HepG2 (cell line): ENCODE results near the gene TMEM62. TPM values are rescaled to one million over a fixed set of nuclear protein-coding genes. Genes with fewer than 3 reads are reported as not detected.

ENCODE experiments used
- ATAC-seq: fragments of 200-7000 bp; cut with Tn5 transposase; 3 replicates; pipeline ENCODE4 v1.9.1; 2020; ENCODE audit warnings: mild to moderate bottlenecking, moderate library complexity
- BruUV-seq: library from RNA; stranded (reverse); fragments of 400-500 nt; replicated peaks from 2 replicates; lab custom pipeline; 2021; lab: Mats Ljungman, UMichigan
- CTCF ChIA-PET: fragments of 300-600 bp; formaldehyde crosslinking; extraction: SDS; loops from one replicate; lab custom pipeline; 2021; ENCODE audit warnings: low total read pairs, inconsistent platforms, low intra/inter-chr PET ratio; lab: Yijun Ruan, JAX
- POLR2A ChIA-PET: fragments of 350-600 bp; sonication (Branson Sonifier 250); formaldehyde crosslinking; loops from one replicate; lab custom pipeline; 2020; ENCODE audit warnings: antibody characterized with exemption, inconsistent platforms; lab: Yijun Ruan, JAX
- DNase-seq: peaks from one replicate; pipeline ENCODE4 v3.0.0-alpha.2; 2015; ENCODE audit warnings: low spot score
- FAIRE-seq: peaks from 3 replicates; lab custom pipeline; 2011; peaks lifted over from hg19 to GRCh38; lab: Jason Lieb, UNC
- H2AFZ ChIP-seq: one replicate; pipeline ENCODE4 v1.6.1; 2011; ENCODE audit warnings: low read length, inconsistent platforms
- H3K27ac ChIP-seq: fragments of 300-600 bp; 3 replicates; pipeline ENCODE4 v1.8.0; 2011; ENCODE audit warnings: mixed run types, mild to moderate bottlenecking, mixed read lengths, low read length, inconsistent platforms; ENCODE audit not compliant: insufficient read depth; ENCODE audit errors: extremely low read length
- H3K27me3 ChIP-seq, 2 experiments: fragments of 200-600 bp in 1 of 2; 2 replicates in 1 of 2; 3 replicates in 1 of 2; pipeline versions ENCODE4 v1.6.0 to v1.8.0; 2011; ENCODE audit warnings: low read length in 2 of 2, mild to moderate bottlenecking in 2 of 2, moderate library complexity in 2 of 2, inconsistent platforms in 1 of 2; ENCODE audit not compliant: insufficient read depth in 2 of 2, control insufficient read depth in 1 of 2
- H3K36me3 ChIP-seq, 2 experiments: fragments of 200-600 bp in 1 of 2; replicated peaks in 1 of 2; 2 replicates in 1 of 2; 3 replicates in 1 of 2; pipeline versions ENCODE4 v1.5.1 to v1.8.0; 2011; ENCODE audit warnings: low read length in 2 of 2, inconsistent platforms in 1 of 2; ENCODE audit not compliant: insufficient read depth in 2 of 2, control insufficient read depth in 1 of 2
- H3K4me1 ChIP-seq: 2 replicates; pipeline ENCODE4 v1.5.1; 2012; ENCODE audit warnings: low read length, inconsistent platforms; ENCODE audit not compliant: insufficient read depth
- H3K4me2 ChIP-seq: 2 replicates; pipeline ENCODE4 v1.6.0; 2011; ENCODE audit warnings: low read depth, low read length, inconsistent platforms
- H3K4me3 ChIP-seq, 3 experiments: fragments of 200-600 bp in 1 of 3; sonication (generic), shearing (Covaris generic) in 1 of 3; replicated peaks in 1 of 3; 2 replicates each; pipeline ENCODE4 v1.5.1; 2011 to 2016; ENCODE audit warnings: low read length in 3 of 3, inconsistent platforms in 2 of 3, low read depth in 2 of 3, mild to moderate bottlenecking in 2 of 3, control low read depth in 1 of 3, mixed read lengths in 1 of 3; ENCODE audit not compliant: insufficient read depth in 1 of 3
- H3K79me2 ChIP-seq: one replicate; pipeline ENCODE4 v1.6.1; 2011; ENCODE audit warnings: low read length, inconsistent platforms; ENCODE audit not compliant: insufficient read depth
- H3K9ac ChIP-seq: 2 replicates; pipeline ENCODE4 v1.6.0; 2011; ENCODE audit warnings: mild to moderate bottlenecking, low read depth, low read length, inconsistent platforms; ENCODE audit not compliant: insufficient read depth
- H3K9me3 ChIP-seq: 2 replicates; pipeline ENCODE4 v1.5.1; 2012; ENCODE audit warnings: mild to moderate bottlenecking, low read length
- H4K20me1 ChIP-seq: 2 replicates; pipeline ENCODE4 v1.6.0; 2011; ENCODE audit warnings: inconsistent platforms, mild to moderate bottlenecking, low read length, moderate library complexity; ENCODE audit not compliant: insufficient read depth
- BRCA1 ChIP-seq: sonication (generic); formaldehyde crosslinking; IDR thresholded peaks from 2 replicates; pipeline ENCODE4 v1.4.0; 2020; ENCODE audit warnings: missing genetic modification reagents
- ELF4 ChIP-seq: sonication (generic); formaldehyde crosslinking; IDR thresholded peaks from 2 replicates; pipeline ENCODE4 v1.5.0; 2020; ENCODE audit warnings: missing genetic modification reagents, mild to moderate bottlenecking, moderate library complexity, borderline replicate concordance
- FOSL2 ChIP-seq: sonication (generic); formaldehyde crosslinking; IDR thresholded peaks from 2 replicates; pipeline ENCODE4 v1.4.0; 2020; ENCODE audit warnings: missing genetic modification reagents
- KDM6A ChIP-seq: IDR thresholded peaks from 2 replicates; pipeline ENCODE4 v1.6.1; 2016; ENCODE audit warnings: low read depth
- NFATC3 ChIP-seq: sonication (generic); formaldehyde crosslinking; IDR thresholded peaks from 2 replicates; pipeline ENCODE4 v1.5.1; 2020; ENCODE audit warnings: mild to moderate bottlenecking, missing genetic modification reagents
- PHF5A ChIP-seq: IDR thresholded peaks from one replicate; pipeline ENCODE4 v1.6.1; 2018; ENCODE audit warnings: low read depth, missing genetic modification reagents; ENCODE audit not compliant: unreplicated experiment
- RFX3 ChIP-seq: IDR thresholded peaks from 2 replicates; pipeline ENCODE4 v1.6.1; 2016; ENCODE audit warnings: missing biosample characterization, missing genetic modification reagents
- RFXAP ChIP-seq: sonication (generic); formaldehyde crosslinking; IDR thresholded peaks from 2 replicates; pipeline ENCODE4 v1.4.0; 2020; ENCODE audit warnings: missing genetic modification reagents, borderline replicate concordance
- ZNF251 ChIP-seq: sonication (generic); formaldehyde crosslinking; IDR thresholded peaks from 2 replicates; pipeline ENCODE4 v1.9.0; 2021; ENCODE audit warnings: mild to moderate bottlenecking, missing genetic modification reagents
- ZNF607 ChIP-seq: sonication (generic); formaldehyde crosslinking; IDR thresholded peaks from 2 replicates; pipeline ENCODE4 v1.5.1; 2020; ENCODE audit warnings: missing genetic modification reagents, mild to moderate bottlenecking, borderline replicate concordance
- ZZZ3 ChIP-seq: sonication (generic); formaldehyde crosslinking; IDR thresholded peaks from 2 replicates; pipeline ENCODE4 v1.4.0; 2020; ENCODE audit warnings: missing genetic modification reagents, mild to moderate bottlenecking, borderline replicate concordance
- WGBS: methylation state at CpG from one replicate; pipeline ENCODE4 v1.1.6; 2017; ENCODE audit warnings: low lambda C conversion rate; 5-methylcytosine and 5-hydroxymethylcytosine counted together
- in situ Hi-C: cut with HindIII; loops from 2 replicates; pipeline ENCODE4 v1.10.0; 2017; ENCODE audit warnings: low pct_unique_long_range_greater_than_20kb; ENCODE audit not compliant: extremely low pct_ligation_motif_present
- intact Hi-C: fragments of 100-400 bp; cut with micrococcal nuclease; formaldehyde crosslinking; loops from one replicate; pipeline ENCODE4 v1.10.0; 2022; ENCODE audit not compliant: unreplicated experiment
- polyA plus RNA-seq, 8 experiments: library from polyadenylated mRNA; depleted of rRNA in 3 of 8; stranded (reverse) in 7 of 8; unstranded in 1 of 8; fragments of >200 nt; fragmentation: Illumina TruSeq in 4 of 8; extraction: Trizol in 4 of 8; gene quantifications; 2 replicates each; pipeline versions ENCODE4 v1.2.1 to v1.2.3, GENCODE V29; 2011 to 2016; ENCODE audit warnings: low read depth in 4 of 8, missing spikeins in 1 of 8, mixed read lengths in 1 of 8; ENCODE audit not compliant: insufficient read depth in 1 of 8
- total RNA-seq, 5 experiments: library from RNA; depleted of rRNA; stranded (reverse); fragments of >200 nt; fragmentation: Illumina TruSeq; extraction: Trizol; gene quantifications; 2 replicates each; pipeline ENCODE4 v1.2.3, GENCODE V29; 2016; ENCODE audit warnings: low read depth in 1 of 5
- TF ChIP-seq, protein P1 (sequence below): sonication (generic); formaldehyde crosslinking; IDR thresholded peaks from one replicate; pipeline ENCODE4 v1.5.1; 2020; ENCODE audit warnings: mild to moderate bottlenecking, missing genetic modification reagents; ENCODE audit errors: not compliant biosample characterization
- TF ChIP-seq, protein P2 (sequence below): sonication (generic); formaldehyde crosslinking; IDR thresholded peaks from 2 replicates; pipeline ENCODE4 v1.4.0; 2020; ENCODE audit warnings: missing genetic modification reagents
- TF ChIP-seq, protein P3 (sequence below): sonication (generic); formaldehyde crosslinking; IDR thresholded peaks from 2 replicates; pipeline ENCODE4 v1.4.0; 2020; ENCODE audit warnings: mild to moderate bottlenecking, low read depth, missing genetic modification reagents

TMEM62 gene
- total and polyA plus RNA-seq, 2 of the 13 experiments (the other 11 are each of a cell fraction or from before 2014, with no cell fraction given) = 14.2 to 20.9 TPM

DNA sequence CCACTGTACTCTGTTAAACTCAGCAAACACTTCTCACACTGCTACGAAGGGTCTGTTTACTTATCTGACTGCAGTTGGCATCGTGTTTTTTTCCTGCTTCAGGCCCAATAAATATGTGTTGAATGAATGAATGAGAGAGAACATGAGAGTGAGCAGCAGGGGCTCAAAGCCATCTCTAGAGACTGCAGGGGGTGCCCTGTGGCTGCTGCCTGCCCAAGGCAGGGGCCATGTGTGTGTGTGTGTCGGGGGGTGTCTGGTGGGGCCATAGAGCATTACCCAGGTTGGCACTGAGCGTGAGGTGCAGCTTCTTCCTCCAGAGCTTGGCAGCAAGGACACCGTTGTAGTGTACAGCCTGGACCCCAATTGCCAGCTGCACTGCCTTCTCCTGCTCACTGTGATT is 72.7 kb downstream of the TMEM62 start:
- DNase-seq = no peak

DNA sequence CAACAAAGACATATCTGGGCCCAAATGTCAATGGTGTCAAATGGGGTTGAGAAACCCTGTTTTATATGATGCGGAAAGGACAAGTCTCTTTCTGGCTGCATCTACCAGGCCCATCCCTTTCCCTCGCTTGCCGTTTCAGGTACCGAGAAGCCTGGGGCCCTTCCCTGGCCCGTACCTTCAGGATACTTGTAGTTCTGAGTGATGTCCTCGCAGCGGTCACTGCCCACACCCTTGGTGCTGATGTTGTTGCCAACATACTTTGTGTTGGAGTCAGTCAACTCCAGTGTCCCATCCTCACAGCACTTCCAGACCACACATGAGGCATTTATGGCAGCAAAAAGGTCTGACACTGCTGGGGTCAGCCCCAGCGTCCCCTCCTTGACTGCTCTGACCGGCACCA is 73.6 kb downstream of the TMEM62 start:
- DNase-seq (no peak), ATAC-seq (no peak), FAIRE-seq (no peak)
- in situ Hi-C loops = loop anchor here (5.0 to 25.0 kb wide), 2 partner anchors 70 to 495 kb away; no protein-coding TSS in a partner anchor
- peaks cover 0 to 53% of the 10 kb centered on the region in 2 experiments; a peak in 3 of 5 replicates for H3K27me3 ChIP-seq
- H3K27ac ChIP-seq = no peak overlapping the region
- H3K9me3 ChIP-seq = no peaks in the 10 kb centered on the region
- no peaks in the 10 kb centered on the region for H3K79me2 ChIP-seq
- H3K9ac ChIP-seq = no peak overlapping the region
- ChIA-PET POLR2A (no interaction called here), CTCF (no interaction called here)
- H2AFZ ChIP-seq = no peak overlapping the region
- no peaks in the 10 kb centered on the region for H3K36me3 ChIP-seq
- intact Hi-C loops = no loop called here
- no peak overlapping the region for H3K4me3 ChIP-seq
- BruUV-seq = no TSS peak
- H3K4me2 ChIP-seq = no peak overlapping the region
- no peaks in the 10 kb centered on the region for H4K20me1 ChIP-seq
- peaks cover 6% of the 10 kb centered on the region for H3K4me1 ChIP-seq
- WGBS = 30% methylated on average over 6 of the region's 9 CpGs
- TF ChIP-seq PHF5A = no peak
- TF ChIP-seq, protein P1, sequence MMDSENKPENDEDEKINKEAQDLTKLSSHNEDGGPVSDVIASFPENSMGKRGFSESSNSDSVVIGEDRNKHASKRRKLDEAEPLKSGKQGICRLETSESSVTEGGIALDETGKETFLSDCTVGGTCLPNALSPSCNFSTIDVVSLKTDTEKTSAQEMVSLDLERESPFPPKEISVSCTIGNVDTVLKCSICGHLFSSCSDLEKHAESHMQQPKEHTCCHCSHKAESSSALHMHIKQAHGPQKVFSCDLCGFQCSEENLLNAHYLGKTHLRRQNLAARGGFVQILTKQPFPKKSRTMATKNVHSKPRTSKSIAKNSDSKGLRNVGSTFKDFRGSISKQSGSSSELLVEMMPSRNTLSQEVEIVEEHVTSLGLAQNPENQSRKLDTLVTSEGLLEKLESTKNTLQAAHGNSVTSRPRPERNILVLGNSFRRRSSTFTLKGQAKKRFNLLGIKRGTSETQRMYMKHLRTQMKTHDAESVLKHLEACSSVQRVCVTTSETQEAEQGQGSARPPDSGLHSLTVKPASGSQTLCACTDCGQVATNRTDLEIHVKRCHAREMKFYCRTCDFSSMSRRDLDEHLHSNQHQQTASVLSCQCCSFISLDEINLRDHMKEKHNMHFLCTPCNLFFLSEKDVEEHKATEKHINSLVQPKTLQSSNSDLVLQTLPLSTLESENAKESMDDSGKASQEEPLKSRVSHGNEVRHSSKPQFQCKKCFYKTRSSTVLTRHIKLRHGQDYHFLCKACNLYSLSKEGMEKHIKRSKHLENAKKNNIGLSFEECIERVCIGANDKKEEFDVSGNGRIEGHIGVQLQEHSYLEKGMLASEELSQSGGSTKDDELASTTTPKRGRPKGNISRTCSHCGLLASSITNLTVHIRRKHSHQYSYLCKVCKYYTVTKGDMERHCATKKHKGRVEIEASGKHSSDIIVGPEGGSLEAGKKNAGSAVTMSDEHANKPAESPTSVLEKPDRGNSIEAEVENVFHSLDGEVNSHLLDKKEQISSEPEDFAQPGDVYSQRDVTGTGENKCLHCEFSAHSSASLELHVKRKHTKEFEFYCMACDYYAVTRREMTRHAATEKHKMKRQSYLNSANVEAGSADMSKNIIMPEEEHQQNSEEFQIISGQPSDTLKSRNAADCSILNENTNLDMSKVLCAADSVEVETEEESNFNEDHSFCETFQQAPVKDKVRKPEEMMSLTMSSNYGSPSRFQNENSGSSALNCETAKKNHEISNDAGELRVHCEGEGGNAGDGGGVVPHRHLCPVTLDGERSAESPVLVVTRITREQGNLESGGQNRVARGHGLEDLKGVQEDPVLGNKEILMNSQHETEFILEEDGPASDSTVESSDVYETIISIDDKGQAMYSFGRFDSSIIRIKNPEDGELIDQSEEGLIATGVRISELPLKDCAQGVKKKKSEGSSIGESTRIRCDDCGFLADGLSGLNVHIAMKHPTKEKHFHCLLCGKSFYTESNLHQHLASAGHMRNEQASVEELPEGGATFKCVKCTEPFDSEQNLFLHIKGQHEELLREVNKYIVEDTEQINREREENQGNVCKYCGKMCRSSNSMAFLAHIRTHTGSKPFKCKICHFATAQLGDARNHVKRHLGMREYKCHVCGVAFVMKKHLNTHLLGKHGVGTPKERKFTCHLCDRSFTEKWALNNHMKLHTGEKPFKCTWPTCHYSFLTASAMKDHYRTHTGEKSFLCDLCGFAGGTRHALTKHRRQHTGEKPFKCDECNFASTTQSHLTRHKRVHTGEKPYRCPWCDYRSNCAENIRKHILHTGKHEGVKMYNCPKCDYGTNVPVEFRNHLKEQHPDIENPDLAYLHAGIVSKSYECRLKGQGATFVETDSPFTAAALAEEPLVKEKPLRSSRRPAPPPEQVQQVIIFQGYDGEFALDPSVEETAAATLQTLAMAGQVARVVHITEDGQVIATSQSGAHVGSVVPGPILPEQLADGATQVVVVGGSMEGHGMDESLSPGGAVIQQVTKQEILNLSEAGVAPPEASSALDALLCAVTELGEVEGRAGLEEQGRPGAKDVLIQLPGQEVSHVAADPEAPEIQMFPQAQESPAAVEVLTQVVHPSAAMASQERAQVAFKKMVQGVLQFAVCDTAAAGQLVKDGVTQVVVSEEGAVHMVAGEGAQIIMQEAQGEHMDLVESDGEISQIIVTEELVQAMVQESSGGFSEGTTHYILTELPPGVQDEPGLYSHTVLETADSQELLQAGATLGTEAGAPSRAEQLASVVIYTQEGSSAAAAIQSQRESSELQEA (CRISPR knock-in tag) = no peak

More for the DNA sequence above, 72.7 kb downstream of the TMEM62 start:
- ATAC-seq (no peak), FAIRE-seq (no peak)
- 12% methylated on average over 3 of the region's 5 CpGs for whole genome bisulfite sequencing
- BruUV-seq = no TSS peak
- Histone ChIP-seq H3K36me3 (no peaks in the 10 kb centered on the region), H3K27me3 (peaks cover 0 to 57% of the 10 kb centered on the region in 2 experiments; a peak in 2 of 5 replicates), H3K27ac (no peak overlapping the region), H3K79me2 (no peaks in the 10 kb centered on the region), H3K4me2 (no peak overlapping the region), H3K9me3 (no peaks in the 10 kb centered on the region), H3K4me3 (no peak overlapping the region), H3K4me1 (peaks cover 6% of the 10 kb centered on the region), H3K9ac (no peak overlapping the region), H4K20me1 (no peaks in the 10 kb centered on the region), H2AFZ (no peak overlapping the region)
- intact Hi-C loops = no loop called here
- POLR2A ChIA-PET = no interaction called here
- CTCF ChIA-PET = no interaction called here
- in situ Hi-C loops = loop anchor here (5.0 to 25.0 kb wide), 2 partner anchors 71 to 494 kb away; no protein-coding TSS in a partner anchor
- TF ChIP-seq ELF4 = no peak
- TF ChIP-seq RFXAP (CRISPR knock-in tag) = no peak
- TF ChIP-seq ZNF251 (CRISPR knock-in tag) = no peak
- TF ChIP-seq FOSL2 = no peak
- TF ChIP-seq ZNF607 (CRISPR knock-in tag) = no peak
- TF ChIP-seq, protein P2, sequence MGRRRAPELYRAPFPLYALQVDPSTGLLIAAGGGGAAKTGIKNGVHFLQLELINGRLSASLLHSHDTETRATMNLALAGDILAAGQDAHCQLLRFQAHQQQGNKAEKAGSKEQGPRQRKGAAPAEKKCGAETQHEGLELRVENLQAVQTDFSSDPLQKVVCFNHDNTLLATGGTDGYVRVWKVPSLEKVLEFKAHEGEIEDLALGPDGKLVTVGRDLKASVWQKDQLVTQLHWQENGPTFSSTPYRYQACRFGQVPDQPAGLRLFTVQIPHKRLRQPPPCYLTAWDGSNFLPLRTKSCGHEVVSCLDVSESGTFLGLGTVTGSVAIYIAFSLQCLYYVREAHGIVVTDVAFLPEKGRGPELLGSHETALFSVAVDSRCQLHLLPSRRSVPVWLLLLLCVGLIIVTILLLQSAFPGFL (CRISPR knock-in tag) = no peak
- TF ChIP-seq NFATC3 (CRISPR knock-in tag) = no peak
- no peak for TF ChIP-seq RFX3 (CRISPR knock-in tag)
- TF ChIP-seq ZZZ3 (CRISPR knock-in tag) = no peak
- no peak for TF ChIP-seq KDM6A
- TF ChIP-seq BRCA1 (CRISPR knock-in tag) = no peak
- TF ChIP-seq, protein P3, sequence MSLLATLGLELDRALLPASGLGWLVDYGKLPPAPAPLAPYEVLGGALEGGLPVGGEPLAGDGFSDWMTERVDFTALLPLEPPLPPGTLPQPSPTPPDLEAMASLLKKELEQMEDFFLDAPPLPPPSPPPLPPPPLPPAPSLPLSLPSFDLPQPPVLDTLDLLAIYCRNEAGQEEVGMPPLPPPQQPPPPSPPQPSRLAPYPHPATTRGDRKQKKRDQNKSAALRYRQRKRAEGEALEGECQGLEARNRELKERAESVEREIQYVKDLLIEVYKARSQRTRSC (CRISPR knock-in tag) = no peak
